Measurements from ENCODE around the gene ARHGEF10L.

GRCh38 chr1:17549384-17549783 lies 9.9 kb downstream of the ARHGEF10L start:
- TF ChIP-seq, protein P1, sequence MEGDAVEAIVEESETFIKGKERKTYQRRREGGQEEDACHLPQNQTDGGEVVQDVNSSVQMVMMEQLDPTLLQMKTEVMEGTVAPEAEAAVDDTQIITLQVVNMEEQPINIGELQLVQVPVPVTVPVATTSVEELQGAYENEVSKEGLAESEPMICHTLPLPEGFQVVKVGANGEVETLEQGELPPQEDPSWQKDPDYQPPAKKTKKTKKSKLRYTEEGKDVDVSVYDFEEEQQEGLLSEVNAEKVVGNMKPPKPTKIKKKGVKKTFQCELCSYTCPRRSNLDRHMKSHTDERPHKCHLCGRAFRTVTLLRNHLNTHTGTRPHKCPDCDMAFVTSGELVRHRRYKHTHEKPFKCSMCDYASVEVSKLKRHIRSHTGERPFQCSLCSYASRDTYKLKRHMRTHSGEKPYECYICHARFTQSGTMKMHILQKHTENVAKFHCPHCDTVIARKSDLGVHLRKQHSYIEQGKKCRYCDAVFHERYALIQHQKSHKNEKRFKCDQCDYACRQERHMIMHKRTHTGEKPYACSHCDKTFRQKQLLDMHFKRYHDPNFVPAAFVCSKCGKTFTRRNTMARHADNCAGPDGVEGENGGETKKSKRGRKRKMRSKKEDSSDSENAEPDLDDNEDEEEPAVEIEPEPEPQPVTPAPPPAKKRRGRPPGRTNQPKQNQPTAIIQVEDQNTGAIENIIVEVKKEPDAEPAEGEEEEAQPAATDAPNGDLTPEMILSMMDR (optimal IDR thresholded peaks at IDR 0.05 in 1 of 3, IDR thresholded peaks at IDR 0.05 in 1 of 3, conservative IDR thresholded peaks at IDR 0.05 in 1 of 3; ENCODE audit: extremely low read depth in 1 of 3, insufficient read depth in 2 of 3, low read length in 3 of 3), result no peak
- no peak for TF ChIP-seq EZH2 (IDR thresholded peaks at IDR 0.05; ENCODE audit: low read length)

Measured in keratinocyte (primary cell).